ENCODE data around the gene SNX13. TPM values are rescaled to one million over a fixed set of nuclear protein-coding genes. Genes with fewer than 3 reads are reported as not detected.

SNX13 gene
- polyA plus RNA-seq, 2 of the 4 experiments (the other 2 are of a cell fraction), result 13.1 to 31.6 TPM

GRCh38 chr7:17934094-17934493 is 6.2 kb downstream of the SNX13 start:
- no peak for TF ChIP-seq PHF8 (IDR thresholded peaks at IDR 0.05; ENCODE audit: borderline replicate concordance, low read depth)
- no peak for TF ChIP-seq FOXS1 (CRISPR knock-in tag; IDR thresholded peaks at IDR 0.05)
- TF ChIP-seq KDM1A (IDR thresholded peaks at IDR 0.05; ENCODE audit: low read depth), result no peak
- TF ChIP-seq ESRRA (IDR thresholded peaks at IDR 0.05; ENCODE audit: borderline replicate concordance, low read length), result no peak
- no peak for TF ChIP-seq ZFP36 (IDR thresholded peaks at IDR 0.05; ENCODE audit: borderline replicate concordance, partially characterized antibody)
- no peak for TF ChIP-seq MYC (IDR thresholded peaks at IDR 0.05; ENCODE audit: borderline replicate concordance, low read length)
- TF ChIP-seq NR3C1 (IDR thresholded peaks at IDR 0.05), result no peak
- no peak for TF ChIP-seq SREBF2 (IDR thresholded peaks at IDR 0.05)
- TF ChIP-seq RCOR1 (IDR thresholded peaks at IDR 0.05; ENCODE audit: low read depth, low read length), result no peak
- no peak for TF ChIP-seq MAX (IDR thresholded peaks at IDR 0.05)
- no peak for TF ChIP-seq POLR2AphosphoS2 (conservative IDR thresholded peaks at IDR 0.05; ENCODE audit: low read length)
- CTCF ChIA-PET, result no interaction called here
- no peak for ATAC-seq
- POLR2A ChIA-PET, result no interaction called here
- no peak overlapping the region for H3K4me3 ChIP-seq
- no peak overlapping the region for H3K4me2 ChIP-seq
- H3K27ac ChIP-seq, result no peak overlapping the region
- peaks cover 13% of the 10 kb centered on the region for H3K4me1 ChIP-seq
- no peaks in the 10 kb centered on the region for H3K9me3 ChIP-seq
- 77% methylated on average over 2 of the region's 2 CpGs for WGBS (ENCODE audit: missing lambda C conversion rate)
- no peak for DNase-seq (ENCODE audit: low read depth in 1 of 2, low spot score in 1 of 2)
- no peak for FAIRE-seq

GRCh38 chr7:17932770-17933169 is 7.5 kb downstream of the SNX13 start:
- FAIRE-seq (no peak), ATAC-seq (no peak), DNase-seq (ENCODE audit: low read depth in 1 of 2, low spot score in 1 of 2) (no peak)
- Histone ChIP-seq H3K27ac (no peak overlapping the region), H3K9me3 (no peaks in the 10 kb centered on the region), H3K4me2 (no peak overlapping the region), H3K4me3 (no peak overlapping the region), H3K4me1 (peaks cover 3% of the 10 kb centered on the region)
- WGBS (ENCODE audit: missing lambda C conversion rate), result 90% methylated on average over 2 of the region's 2 CpGs
- no peak for TF ChIP-seq HOXB13 (CRISPR knock-in tag; IDR thresholded peaks at IDR 0.05; ENCODE audit: low read depth)
- ChIA-PET CTCF (interaction anchor here (1.4 kb wide), 1 partner anchor 226 kb away, joined by 3 read pairs; no protein-coding TSS in a partner anchor), POLR2A (no interaction called here)

GRCh38 chr7:17931069-17931468 is 9.2 kb downstream of the SNX13 start:
- ChIA-PET CTCF (no interaction called here), POLR2A (no interaction called here)
- DNase-seq (ENCODE audit: low read depth in 1 of 2, low spot score in 1 of 2) (no peak), ATAC-seq (no peak), FAIRE-seq (no peak)
- Histone ChIP-seq H3K4me2 (no peak overlapping the region), H3K27ac (no peak overlapping the region), H3K4me3 (no peak overlapping the region), H3K9me3 (no peaks in the 10 kb centered on the region), H3K4me1 (no peaks in the 10 kb centered on the region)
- TF ChIP-seq ZSCAN20 (CRISPR knock-in tag; IDR thresholded peaks at IDR 0.05), result no peak
- WGBS (ENCODE audit: missing lambda C conversion rate), result 90% methylated on average over 1 of the region's 1 CpG

GRCh38 chr7:17930546-17930945 is 9.7 kb downstream of the SNX13 start:
- H3K4me3 ChIP-seq, result no peak overlapping the region
- ChIA-PET CTCF (no interaction called here), POLR2A (no interaction called here)
- FAIRE-seq, result no peak
- H3K9me3 ChIP-seq, result no peaks in the 10 kb centered on the region
- DNase-seq (ENCODE audit: low read depth in 1 of 2, low spot score in 1 of 2), result no peak
- TF ChIP-seq ELK1 (IDR thresholded peaks at IDR 0.05; ENCODE audit: low read depth, low read length) (no peak), NR3C1 (IDR thresholded peaks at IDR 0.05) (no peak), NFE2L2 (conservative IDR thresholded peaks at IDR 0.05; ENCODE audit: low read length) (no peak), HMGXB4 (CRISPR knock-in tag; IDR thresholded peaks at IDR 0.05; ENCODE audit: borderline replicate concordance) (no peak), EP300 (IDR thresholded peaks at IDR 0.05) (no peak), HES2 (IDR thresholded peaks at IDR 0.05) (no peak), EHF (CRISPR knock-in tag; IDR thresholded peaks at IDR 0.05) (no peak), FOSB (CRISPR knock-in tag; IDR thresholded peaks at IDR 0.05) (no peak)
- no peak overlapping the region for H3K27ac ChIP-seq
- WGBS (ENCODE audit: missing lambda C conversion rate), result 91% methylated on average over 2 of the region's 2 CpGs
- H3K4me1 ChIP-seq, result no peaks in the 10 kb centered on the region
- no peak overlapping the region for H3K4me2 ChIP-seq
- ATAC-seq, result no peak

Data from A549 (cell line).